Peyer's patch (tissue), 4 donors: ENCODE data around the gene RNF145. TPM values are rescaled to one million over a fixed set of nuclear protein-coding genes. Genes with fewer than 3 reads are reported as not detected.

Source experiments
- DNase-seq, 3 donors: peaks; one replicate each; pipeline ENCODE4 v3.0.0-alpha.2; 2017 to 2019
- H3K27ac ChIP-seq, 4 donors: fragments of 200-600 bp; sonication (generic); one replicate each; pipeline ENCODE4 v1.5.1; 2016 to 2019
- H3K27me3 ChIP-seq, 2 donors: fragments of 200-600 bp; sonication (generic); one replicate each; pipeline ENCODE4 v1.5.1; 2019
- H3K36me3 ChIP-seq, 3 donors: fragments of 200-600 bp; sonication (generic); one replicate each; pipeline ENCODE4 v1.5.1; 2016 to 2019
- H3K4me1 ChIP-seq, 4 donors: fragments of 200-600 bp; sonication (generic); one replicate each; pipeline ENCODE4 v1.5.1; 2016 to 2019
- H3K4me3 ChIP-seq, 4 donors: fragments of 200-600 bp; sonication (generic); 1 replicate in 3 of 4; 2 replicates in 1 of 4; pipeline ENCODE4 v1.5.1; 2016 to 2019; ENCODE audit warnings: mild to moderate bottlenecking in 1 of 4
- H3K9me3 ChIP-seq, 4 donors: fragments of 200-600 bp; sonication (generic); one replicate each; pipeline ENCODE4 v1.5.1; 2016 to 2019; ENCODE audit warnings: mild to moderate bottlenecking in 1 of 4
- POLR2A ChIP-seq, 2 donors: fragments of 450-650 bp; IDR thresholded peaks; one replicate each; pipeline ENCODE4 v1.5.1; 2017; ENCODE audit warnings: antibody characterized with exemption in 2 of 2, mild to moderate bottlenecking in 2 of 2, moderate library complexity in 2 of 2
- total RNA-seq, 4 donors: library from RNA; depleted of rRNA; stranded (reverse); fragments of >200 nt; gene quantifications; one replicate each; pipeline ENCODE4 v1.1.0, GENCODE V29; 2016
- TF ChIP-seq, protein P1 (sequence below), 6 experiments: fragments of 450-650 bp in 4 of 6; fragments of 200-600 bp in 2 of 6; sonication (generic) in 1 of 6; IDR thresholded peaks; one replicate each; pipeline ENCODE4 v1.5.1; 2017 to 2019; ENCODE audit warnings: antibody characterized with exemption in 6 of 6, mild to moderate bottlenecking in 3 of 6, moderate library complexity in 1 of 6

RNF145 gene
- total RNA-seq, 4 donors from 2014 or later: 12.1 to 85.8 (median 23.6) TPM

DNA sequence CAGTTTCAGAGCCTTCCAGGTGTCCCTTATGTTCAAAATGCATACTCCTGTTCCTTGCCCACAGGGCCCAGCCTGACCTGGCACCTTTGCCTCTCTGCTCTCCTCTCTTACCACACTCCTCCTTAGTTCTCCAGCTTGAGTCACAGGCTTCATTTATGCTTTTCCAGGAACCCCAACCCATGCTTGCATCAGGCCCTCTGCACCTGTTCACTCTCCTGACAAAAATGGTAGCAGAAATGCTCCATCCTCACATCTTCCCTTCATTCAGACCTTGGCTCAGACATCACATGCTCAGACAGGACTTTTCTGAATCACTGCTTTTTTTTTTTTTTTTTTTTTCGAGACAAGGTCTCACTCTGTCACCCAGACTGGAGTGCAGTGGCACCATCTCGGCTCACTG is 15.1 kb upstream of the RNF145 start:
- H3K4me3 ChIP-seq: no peak overlapping the region
- TF ChIP-seq, protein P1, sequence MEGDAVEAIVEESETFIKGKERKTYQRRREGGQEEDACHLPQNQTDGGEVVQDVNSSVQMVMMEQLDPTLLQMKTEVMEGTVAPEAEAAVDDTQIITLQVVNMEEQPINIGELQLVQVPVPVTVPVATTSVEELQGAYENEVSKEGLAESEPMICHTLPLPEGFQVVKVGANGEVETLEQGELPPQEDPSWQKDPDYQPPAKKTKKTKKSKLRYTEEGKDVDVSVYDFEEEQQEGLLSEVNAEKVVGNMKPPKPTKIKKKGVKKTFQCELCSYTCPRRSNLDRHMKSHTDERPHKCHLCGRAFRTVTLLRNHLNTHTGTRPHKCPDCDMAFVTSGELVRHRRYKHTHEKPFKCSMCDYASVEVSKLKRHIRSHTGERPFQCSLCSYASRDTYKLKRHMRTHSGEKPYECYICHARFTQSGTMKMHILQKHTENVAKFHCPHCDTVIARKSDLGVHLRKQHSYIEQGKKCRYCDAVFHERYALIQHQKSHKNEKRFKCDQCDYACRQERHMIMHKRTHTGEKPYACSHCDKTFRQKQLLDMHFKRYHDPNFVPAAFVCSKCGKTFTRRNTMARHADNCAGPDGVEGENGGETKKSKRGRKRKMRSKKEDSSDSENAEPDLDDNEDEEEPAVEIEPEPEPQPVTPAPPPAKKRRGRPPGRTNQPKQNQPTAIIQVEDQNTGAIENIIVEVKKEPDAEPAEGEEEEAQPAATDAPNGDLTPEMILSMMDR (IDR thresholded peaks at IDR 0.05): no peak
- no peak for TF ChIP-seq POLR2A (IDR thresholded peaks at IDR 0.05)
- DNase-seq: no peak
- H3K27me3 ChIP-seq: no peaks in the 10 kb centered on the region
- no peaks in the 10 kb centered on the region for H3K9me3 ChIP-seq
- no peaks in the 10 kb centered on the region for H3K4me1 ChIP-seq
- no peaks in the 10 kb centered on the region for H3K36me3 ChIP-seq
- H3K27ac ChIP-seq: no peak overlapping the region

DNA sequence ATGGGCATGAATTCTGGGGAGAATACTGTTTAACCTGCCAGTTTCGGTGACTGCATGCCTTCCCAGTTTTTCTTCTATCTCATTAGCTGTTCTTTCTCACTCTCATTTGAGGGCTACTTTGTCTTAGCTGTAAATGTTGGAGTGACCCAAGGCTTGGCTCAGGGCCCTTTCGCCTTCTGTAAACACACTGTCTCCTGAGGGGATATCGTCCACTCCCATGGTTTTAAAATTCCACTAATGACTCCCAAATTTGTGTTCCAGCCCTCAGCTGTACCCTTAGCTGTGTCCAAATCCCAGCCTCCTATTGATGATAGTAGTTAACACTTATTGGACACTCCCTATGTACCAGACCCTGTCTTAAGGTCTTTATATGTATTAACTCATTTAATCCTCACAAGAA is 14.1 kb upstream of the RNF145 start:
- H3K4me3 ChIP-seq: no peak overlapping the region
- DNase-seq: no peak
- no peaks in the 10 kb centered on the region for H3K27me3 ChIP-seq
- no peak for TF ChIP-seq POLR2A (IDR thresholded peaks at IDR 0.05)
- TF ChIP-seq, protein P1 (IDR thresholded peaks at IDR 0.05): no peak
- no peak overlapping the region for H3K27ac ChIP-seq
- H3K36me3 ChIP-seq: no peaks in the 10 kb centered on the region
- H3K9me3 ChIP-seq: no peaks in the 10 kb centered on the region
- H3K4me1 ChIP-seq: peaks cover 0 to under 1% (median 0%) of the 10 kb centered on the region in 4 donors

DNA sequence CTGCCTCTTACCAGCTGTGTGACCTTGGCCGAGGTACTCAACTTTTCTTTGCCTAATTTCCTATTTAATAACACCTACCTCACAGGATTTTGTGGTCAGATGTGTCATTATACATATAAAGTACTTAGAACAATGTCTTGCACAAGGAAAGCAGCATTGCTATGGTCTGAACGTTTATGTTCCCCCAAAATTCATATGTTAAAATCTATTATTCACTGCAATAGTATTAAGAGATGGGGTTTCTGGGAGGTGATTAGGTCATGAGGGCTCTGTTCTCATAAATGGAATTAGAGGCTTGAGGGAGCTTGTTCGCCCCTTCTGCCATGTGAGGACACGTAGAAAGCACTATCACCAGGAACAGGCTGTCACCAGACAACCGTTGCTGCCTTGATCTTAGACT is 10.9 kb upstream of the RNF145 start:
- Histone ChIP-seq H3K4me1 (peaks cover 0 to 7% (median 0%) of the 10 kb centered on the region in 4 donors), H3K9me3 (no peaks in the 10 kb centered on the region), H3K27me3 (no peaks in the 10 kb centered on the region), H3K27ac (no peak overlapping the region), H3K36me3 (no peaks in the 10 kb centered on the region), H3K4me3 (no peak overlapping the region)
- TF ChIP-seq, protein P1 (IDR thresholded peaks at IDR 0.05): no peak
- TF ChIP-seq POLR2A (IDR thresholded peaks at IDR 0.05): no peak
- DNase-seq: no peak

DNA sequence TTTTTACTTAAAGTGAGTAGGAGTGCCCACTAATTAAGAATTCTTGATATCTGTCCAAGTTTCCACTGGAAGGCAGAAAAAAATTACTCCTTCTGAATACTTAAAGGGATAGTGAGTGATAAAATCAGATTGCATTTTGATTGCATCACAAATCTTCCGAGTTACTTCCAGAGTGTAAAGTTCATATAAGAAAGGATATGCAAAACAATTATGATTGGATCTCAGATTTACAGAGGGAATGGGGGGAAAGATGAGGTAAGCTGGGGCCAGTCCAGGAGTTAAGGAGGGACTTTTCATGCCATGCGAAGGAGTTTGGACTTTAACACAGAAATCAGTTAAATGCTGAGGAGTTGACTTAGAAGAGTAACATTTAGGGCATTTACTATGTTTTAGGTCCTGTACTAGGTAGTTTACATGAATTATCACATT is 9.3 kb upstream of the RNF145 start:
- Histone ChIP-seq H3K36me3 (no peaks in the 10 kb centered on the region), H3K4me1 (peaks cover 0 to 7% (median 0%) of the 10 kb centered on the region in 4 donors), H3K9me3 (no peaks in the 10 kb centered on the region), H3K4me3 (no peak overlapping the region), H3K27me3 (no peaks in the 10 kb centered on the region), H3K27ac (no peak overlapping the region)
- TF ChIP-seq, protein P1 (IDR thresholded peaks at IDR 0.05): no peak
- TF ChIP-seq POLR2A (IDR thresholded peaks at IDR 0.05): no peak
- no peak for DNase-seq

DNA sequence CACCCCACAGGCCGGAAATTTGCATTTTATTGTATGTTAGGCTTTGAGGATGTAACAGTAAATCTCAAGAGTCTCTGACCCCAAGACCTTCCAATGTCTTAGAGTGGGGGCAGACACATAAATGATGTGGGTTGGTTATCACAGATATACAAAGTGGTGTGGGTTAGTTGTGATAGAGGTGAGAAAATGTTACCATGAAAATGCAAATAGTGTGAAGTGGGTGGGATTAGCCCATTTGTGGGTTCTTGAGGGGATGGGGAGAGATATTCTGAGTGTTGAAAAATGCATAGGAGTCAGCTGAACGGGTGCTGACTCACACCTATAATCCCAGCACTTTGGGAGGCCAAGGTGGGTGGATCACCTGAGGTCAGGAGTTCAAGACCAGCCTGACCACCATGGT is 7.9 kb upstream of the RNF145 start:
- no peaks in the 10 kb centered on the region for H3K9me3 ChIP-seq
- TF ChIP-seq, protein P1 (IDR thresholded peaks at IDR 0.05): no peak
- no peak for TF ChIP-seq POLR2A (IDR thresholded peaks at IDR 0.05)
- no peaks in the 10 kb centered on the region for H3K36me3 ChIP-seq
- H3K27ac ChIP-seq: no peak overlapping the region
- no peaks in the 10 kb centered on the region for H3K27me3 ChIP-seq
- no peak overlapping the region for H3K4me3 ChIP-seq
- peaks cover 0 to 7% (median 0%) of the 10 kb centered on the region in 4 donors for H3K4me1 ChIP-seq
- DNase-seq: no peak

DNA sequence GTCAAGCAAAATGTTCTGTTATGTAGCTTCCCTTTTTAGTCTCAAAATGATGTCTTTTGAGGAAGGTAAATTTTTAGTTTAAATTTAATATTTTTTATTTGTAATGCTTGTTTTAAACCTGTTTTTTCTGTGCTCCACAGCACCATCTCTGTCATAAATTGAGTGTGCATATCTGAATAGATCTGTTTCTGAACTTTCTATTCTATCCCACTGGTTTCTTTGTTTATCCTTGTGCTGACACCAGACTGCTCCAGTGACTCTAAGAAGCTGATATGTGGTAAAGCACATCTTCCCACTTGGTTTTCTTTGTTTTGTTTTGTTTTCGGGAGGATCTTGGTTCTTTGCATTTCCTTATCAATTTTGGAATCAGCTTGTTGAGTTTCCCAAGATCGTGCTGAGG is 7.1 kb upstream of the RNF145 start:
- DNase-seq: no peak
- Histone ChIP-seq H3K4me3 (no peak overlapping the region), H3K9me3 (no peaks in the 10 kb centered on the region), H3K36me3 (no peaks in the 10 kb centered on the region), H3K27me3 (no peaks in the 10 kb centered on the region), H3K27ac (no peak overlapping the region), H3K4me1 (peaks cover 0 to 14% (median 0%) of the 10 kb centered on the region in 4 donors)
- TF ChIP-seq, protein P1 (IDR thresholded peaks at IDR 0.05): no peak
- no peak for TF ChIP-seq POLR2A (IDR thresholded peaks at IDR 0.05)
